Stomach (tissue), 9 donors: ENCODE data around the gene CA12. TPM values are rescaled to one million over a fixed set of nuclear protein-coding genes. Genes with fewer than 3 reads are reported as not detected.
A peak's percentile ranks its signal among the peaks of the same experiment; 100 is the strongest.

Experiments
- DNase-seq, 2 donors: peaks; one replicate each; pipeline versions ENCODE4 v3.0.0 to v3.0.0-alpha.2; 2013 to 2019
- H3K27ac ChIP-seq, 5 donors: fragments of 200-600 bp in 4 of 5; sonication (generic) in 4 of 5; one replicate each; pipeline ENCODE4 v1.5.1; 2013 to 2019; ENCODE audit warnings: mild to moderate bottlenecking in 1 of 5, moderate library complexity in 1 of 5
- H3K27me3 ChIP-seq, 3 donors: fragments of 200-600 bp; sonication (generic); one replicate each; pipeline ENCODE4 v1.5.1; 2017 to 2019; ENCODE audit warnings: mixed run types in 1 of 3
- H3K36me3 ChIP-seq, 4 donors: fragments of 200-600 bp; sonication (generic); 1 replicate in 3 of 4; 2 replicates in 1 of 4; pipeline ENCODE4 v1.5.1; 2016 to 2019
- H3K4me1 ChIP-seq, 4 donors: fragments of 200-600 bp; sonication (generic); one replicate each; pipeline ENCODE4 v1.5.1; 2016 to 2019
- H3K4me3 ChIP-seq, 4 donors: fragments of 200-600 bp; sonication (generic) in 3 of 4; one replicate each; pipeline ENCODE4 v1.5.1; 2016 to 2019; ENCODE audit warnings: mild to moderate bottlenecking in 1 of 4
- H3K9me3 ChIP-seq, 4 donors: fragments of 200-600 bp; sonication (generic); one replicate each; pipeline ENCODE4 v1.5.1; 2016 to 2019
- EP300 ChIP-seq: sonication (generic); formaldehyde crosslinking; IDR thresholded peaks from one replicate; pipeline ENCODE4 v1.6.1; 2017; ENCODE audit warnings: antibody characterized with exemption
- POLR2A ChIP-seq, 4 donors: fragments of 450-650 bp; IDR thresholded peaks; one replicate each; pipeline ENCODE4 v1.6.1; 2016; ENCODE audit warnings: antibody characterized with exemption in 4 of 4, control low read depth in 2 of 4, mild to moderate bottlenecking in 1 of 4, moderate library complexity in 1 of 4
- POLR2AphosphoS5 ChIP-seq, 3 donors: sonication (generic); formaldehyde crosslinking; IDR thresholded peaks; one replicate each; pipeline ENCODE4 v1.6.1; 2016; ENCODE audit warnings: antibody characterized with exemption in 3 of 3
- WGBS, 5 donors: extraction: QIAGEN DNeasy Blood & Tissue Kit in 3 of 5; methylation state at CpG; one replicate each; pipeline versions ENCODE4 v1.1.5 to v1.1.7; 2013 to 2018; 5-methylcytosine and 5-hydroxymethylcytosine counted together
- intact Hi-C: fragments of 100-400 bp; cut with DNase I; formaldehyde crosslinking; loops from one replicate; pipeline ENCODE4 v1.15.1; 2023; ENCODE audit warnings: low total_unique reads
- polyA plus RNA-seq, 3 donors: library from polyadenylated mRNA; stranded (reverse); fragments of 200-250 nt; gene quantifications; one replicate each; pipeline ENCODE4 v1.2.3, GENCODE V29; 2013
- total RNA-seq, 5 donors: library from RNA; depleted of rRNA; stranded (reverse); fragments of >200 nt; gene quantifications; one replicate each; pipeline versions ENCODE4 v1.1.0 to v1.2.3, GENCODE V29; 2014 to 2016
- TF ChIP-seq, protein P1 (sequence below), 7 experiments: fragments of 450-650 bp in 4 of 7; fragments of 200-600 bp in 3 of 7; sonication (generic) in 3 of 7; IDR thresholded peaks; one replicate each; pipeline ENCODE4 v1.5.1; 2016 to 2019; ENCODE audit warnings: antibody characterized with exemption in 7 of 7, control low read depth in 2 of 7, mild to moderate bottlenecking in 1 of 7
- donor health status: healthy with polysubstance abuse.
- donor health status: Bipolar disorder and iron deficiency.
- donor health status: healthy.

The CA12 gene
- total and polyA plus RNA-seq, 8 donors: 0.46 to 58.8 (median 7.7) TPM

DNA sequence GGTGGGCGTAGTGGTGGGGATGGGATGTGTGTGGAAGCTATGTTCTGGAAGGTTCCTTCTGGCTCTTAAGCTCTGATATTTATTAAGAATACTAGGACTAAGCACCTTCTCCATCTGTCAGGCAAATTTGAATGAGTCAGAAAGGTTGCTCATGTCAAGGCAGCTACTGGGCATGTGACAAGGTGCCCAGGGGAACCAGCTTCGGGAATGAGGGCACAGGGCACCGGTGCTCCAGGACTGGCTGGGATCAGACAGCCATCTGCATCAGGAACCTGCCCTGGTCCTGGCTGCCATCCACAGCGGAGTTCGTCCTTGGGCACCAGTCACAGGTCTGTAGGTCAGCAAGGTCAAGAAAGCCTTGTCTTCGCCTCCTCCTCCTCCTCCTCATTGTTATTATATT is 32.5 kb downstream of the CA12 start:
- H3K9me3 ChIP-seq: no peaks in the 10 kb centered on the region
- DNase-seq: no peak
- no peaks in the 10 kb centered on the region for H3K27me3 ChIP-seq
- H3K36me3 ChIP-seq: no peaks in the 10 kb centered on the region
- peaks cover 0 to 13% (median 10%) of the 10 kb centered on the region in 4 donors for H3K4me1 ChIP-seq
- TF ChIP-seq EP300: no peak
- no peak for TF ChIP-seq POLR2A (IDR thresholded peaks at IDR 0.05)
- no peak for TF ChIP-seq POLR2AphosphoS5 (IDR thresholded peaks at IDR 0.05)
- TF ChIP-seq, protein P1, sequence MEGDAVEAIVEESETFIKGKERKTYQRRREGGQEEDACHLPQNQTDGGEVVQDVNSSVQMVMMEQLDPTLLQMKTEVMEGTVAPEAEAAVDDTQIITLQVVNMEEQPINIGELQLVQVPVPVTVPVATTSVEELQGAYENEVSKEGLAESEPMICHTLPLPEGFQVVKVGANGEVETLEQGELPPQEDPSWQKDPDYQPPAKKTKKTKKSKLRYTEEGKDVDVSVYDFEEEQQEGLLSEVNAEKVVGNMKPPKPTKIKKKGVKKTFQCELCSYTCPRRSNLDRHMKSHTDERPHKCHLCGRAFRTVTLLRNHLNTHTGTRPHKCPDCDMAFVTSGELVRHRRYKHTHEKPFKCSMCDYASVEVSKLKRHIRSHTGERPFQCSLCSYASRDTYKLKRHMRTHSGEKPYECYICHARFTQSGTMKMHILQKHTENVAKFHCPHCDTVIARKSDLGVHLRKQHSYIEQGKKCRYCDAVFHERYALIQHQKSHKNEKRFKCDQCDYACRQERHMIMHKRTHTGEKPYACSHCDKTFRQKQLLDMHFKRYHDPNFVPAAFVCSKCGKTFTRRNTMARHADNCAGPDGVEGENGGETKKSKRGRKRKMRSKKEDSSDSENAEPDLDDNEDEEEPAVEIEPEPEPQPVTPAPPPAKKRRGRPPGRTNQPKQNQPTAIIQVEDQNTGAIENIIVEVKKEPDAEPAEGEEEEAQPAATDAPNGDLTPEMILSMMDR (IDR thresholded peaks at IDR 0.05): no peak
- 85 to 95% (median 87%) methylated on average over 5 to 6 of the region's 6 CpGs for WGBS, 5 donors
- peak overlapping the region in 1 of 5 donors; percentile 50 for H3K27ac ChIP-seq
- no peak overlapping the region for H3K4me3 ChIP-seq
- intact Hi-C loops: no loop called here

DNA sequence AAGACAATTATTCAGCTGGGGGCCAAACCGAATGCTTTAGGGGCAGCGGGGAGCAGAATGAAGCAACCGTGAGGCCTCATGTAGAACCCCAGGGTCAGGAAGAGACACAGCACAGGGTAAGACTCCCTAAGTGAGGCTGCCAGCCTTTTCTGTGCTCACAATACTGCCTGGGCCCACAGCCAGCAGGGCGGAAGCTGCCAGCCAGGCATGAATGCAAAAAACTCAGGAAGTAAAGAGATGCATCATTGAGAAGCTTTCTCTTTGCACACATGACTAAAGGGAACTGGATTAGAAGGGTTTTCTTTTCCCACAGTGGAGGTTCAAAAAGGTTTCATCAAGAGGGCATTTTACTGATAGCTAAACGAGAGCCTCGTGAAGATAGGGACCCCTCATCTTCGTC is 33.3 kb downstream of the CA12 start:
- Histone ChIP-seq H3K9me3 (no peaks in the 10 kb centered on the region), H3K27ac (peak overlapping the region in 2 of 5 donors; percentile 50 to 54), H3K36me3 (no peaks in the 10 kb centered on the region), H3K4me1 (peaks cover 0 to 13% (median 10%) of the 10 kb centered on the region in 4 donors), H3K4me3 (no peak overlapping the region), H3K27me3 (no peaks in the 10 kb centered on the region)
- peak; percentile 77 to 84 for DNase-seq
- WGBS, 5 donors: 38 to 52% (median 42%) methylated on average over 7 of the region's 7 CpGs
- intact Hi-C loops: no loop called here
- TF ChIP-seq, protein P1 (IDR thresholded peaks at IDR 0.05): no peak
- TF ChIP-seq POLR2AphosphoS5 (IDR thresholded peaks at IDR 0.05) (peak in 1 of 3 donors; percentile 62), EP300 (no peak)

DNA sequence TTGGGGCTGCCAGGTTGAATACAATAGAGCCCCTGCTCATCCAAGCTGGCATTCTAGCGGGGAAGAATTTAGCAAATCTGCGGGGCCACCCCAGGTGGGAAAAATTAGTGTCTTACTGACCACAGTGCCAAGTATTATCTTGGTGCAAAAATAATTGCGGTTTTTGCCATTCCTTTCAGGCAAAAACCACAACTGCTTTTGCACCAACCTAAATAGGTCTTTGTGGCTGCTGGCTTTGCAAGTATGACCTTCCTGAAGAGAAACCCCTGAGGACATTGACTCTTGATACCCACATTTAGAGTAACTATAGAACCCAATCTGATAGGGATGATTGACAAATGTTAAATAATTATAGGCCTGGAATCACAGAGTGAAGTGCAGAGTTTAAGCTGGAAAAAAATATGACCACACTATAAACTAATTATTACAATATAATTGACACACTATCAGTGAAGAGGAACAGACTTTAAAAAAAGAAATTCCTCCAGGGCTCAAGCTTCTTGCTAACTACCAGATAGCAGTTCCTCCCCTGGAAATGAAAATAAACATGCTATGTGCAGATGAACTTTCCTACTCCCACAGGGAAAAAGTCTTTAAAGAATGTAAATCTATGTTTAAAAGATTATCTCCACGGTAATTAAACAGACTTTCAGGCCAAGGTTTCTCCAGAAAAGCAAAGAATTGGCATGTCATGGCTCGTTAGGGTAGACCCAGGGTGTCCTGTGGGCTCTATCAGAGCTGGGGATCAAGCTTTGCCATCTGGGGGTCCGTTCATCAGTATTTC is 34.4 kb downstream of the CA12 start:
- peak in 1 of 2 donors; percentile 60 for DNase-seq
- intact Hi-C loops: no loop called here
- WGBS, 5 donors: 68 to 77% (median 68%) methylated on average over 6 of the region's 6 CpGs
- Histone ChIP-seq H3K4me3 (no peak overlapping the region), H3K27ac (no peak overlapping the region), H3K27me3 (no peaks in the 10 kb centered on the region), H3K36me3 (no peaks in the 10 kb centered on the region), H3K9me3 (no peaks in the 10 kb centered on the region), H3K4me1 (peaks cover 0 to 13% (median 10%) of the 10 kb centered on the region in 4 donors)
- no peak for TF ChIP-seq POLR2AphosphoS5 (IDR thresholded peaks at IDR 0.05)
- no peak for TF ChIP-seq EP300
- TF ChIP-seq, protein P1 (IDR thresholded peaks at IDR 0.05): no peak
- TF ChIP-seq POLR2A (IDR thresholded peaks at IDR 0.05): no peak

DNA sequence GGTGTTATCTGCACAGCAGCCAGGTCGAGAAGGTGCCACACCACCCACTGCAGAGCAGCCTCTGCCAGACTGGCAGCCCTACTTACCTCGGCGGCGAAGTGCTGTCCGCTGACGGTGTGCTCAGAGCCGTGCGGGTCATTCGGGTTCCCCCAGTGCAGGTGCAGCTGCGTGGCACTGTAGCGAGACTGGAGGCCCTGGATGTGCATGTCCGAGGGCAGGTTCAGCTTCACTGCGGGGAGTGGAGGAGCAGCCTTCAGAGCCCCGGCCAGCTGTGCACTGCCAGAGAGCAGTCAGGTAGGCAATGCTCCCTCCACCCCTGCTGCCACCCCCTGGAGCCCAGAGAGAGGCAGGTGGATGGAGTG is 36.3 kb downstream of the CA12 start:
- Histone ChIP-seq H3K27ac (no peak overlapping the region), H3K4me3 (no peak overlapping the region), H3K9me3 (no peaks in the 10 kb centered on the region), H3K27me3 (peaks cover 0 to under 1% (median 0%) of the 10 kb centered on the region in 3 donors), H3K36me3 (no peaks in the 10 kb centered on the region), H3K4me1 (peaks cover 0 to 13% (median 10%) of the 10 kb centered on the region in 4 donors)
- WGBS, 5 donors: 85 to 91% (median 87%) methylated on average over 12 to 14 of the region's 14 CpGs; no CpG with 5 or more reads in 1 of the 5 donors
- intact Hi-C loops: no loop called here
- TF ChIP-seq EP300 (no peak), POLR2AphosphoS5 (IDR thresholded peaks at IDR 0.05) (no peak), POLR2A (IDR thresholded peaks at IDR 0.05) (no peak)
- TF ChIP-seq, protein P1 (IDR thresholded peaks at IDR 0.05): no peak
- no peak for DNase-seq
